Heart left ventricle (tissue), 16 donors: ENCODE results near the gene SERPINH1. TPM values are rescaled to one million over a fixed set of nuclear protein-coding genes. Genes with fewer than 3 reads are reported as not detected.

ENCODE experiments used
- ATAC-seq, 4 donors: fragments of 200-7000 bp; cut with Tn5 transposase; one replicate each; pipeline ENCODE4 v1.9.1; 2020 to 2022; ENCODE audit warnings: moderate library complexity in 4 of 4, mild to moderate bottlenecking in 3 of 4, moderate number of reproducible peaks in 1 of 4
- DNase-seq, 5 donors: peaks; one replicate each; pipeline ENCODE4 v3.0.0-alpha.2; 2020
- H3K27ac ChIP-seq, 12 donors: fragments of 200-600 bp; sonication (generic) in 4 of 12; one replicate each; pipeline versions ENCODE4 v1.5.0 to v1.8.0; 2016 to 2022; ENCODE audit warnings: mild to moderate bottlenecking in 2 of 12
- H3K27me3 ChIP-seq, 9 donors: fragments of 200-600 bp; sonication (generic) in 2 of 9; one replicate each; pipeline versions ENCODE4 v1.5.1 to v1.8.0; 2016 to 2022; ENCODE audit warnings: mild to moderate bottlenecking in 3 of 9
- H3K36me3 ChIP-seq, 9 donors: fragments of 200-600 bp; sonication (generic) in 2 of 9; one replicate each; pipeline versions ENCODE4 v1.5.0 to v1.8.0; 2018 to 2022; ENCODE audit warnings: mild to moderate bottlenecking in 2 of 9
- H3K4me1 ChIP-seq, 12 donors: fragments of 200-600 bp; sonication (generic) in 4 of 12; one replicate each; pipeline versions ENCODE4 v1.5.0 to v1.8.0; 2016 to 2022; ENCODE audit warnings: mild to moderate bottlenecking in 3 of 12
- H3K4me3 ChIP-seq, 12 donors: fragments of 200-600 bp; sonication (generic) in 4 of 12; one replicate each; pipeline versions ENCODE4 v1.5.0 to v1.8.0; 2017 to 2022; ENCODE audit warnings: mild to moderate bottlenecking in 9 of 12, moderate library complexity in 4 of 12
- H3K9me3 ChIP-seq, 12 donors: fragments of 200-600 bp; sonication (generic) in 4 of 12; one replicate each; pipeline versions ENCODE4 v1.5.0 to v1.8.0; 2016 to 2022; ENCODE audit warnings: mild to moderate bottlenecking in 1 of 12
- CTCF ChIP-seq, 12 donors: fragments of 200-600 bp; sonication (generic) in 4 of 12; IDR thresholded peaks; one replicate each; pipeline versions ENCODE4 v1.5.0 to v1.8.0; 2018 to 2022; ENCODE audit warnings: antibody characterized with exemption in 12 of 12, mild to moderate bottlenecking in 5 of 12
- POLR2A ChIP-seq, 2 donors: fragments of 450-650 bp; IDR thresholded peaks; one replicate each; pipeline ENCODE4 v1.6.1; 2017; ENCODE audit warnings: antibody characterized with exemption in 2 of 2, mild to moderate bottlenecking in 2 of 2, moderate library complexity in 2 of 2
- WGBS, 4 donors: extraction: QIAGEN DNeasy Blood & Tissue Kit in 2 of 4; methylation state at CpG; one replicate each; pipeline versions ENCODE4 v1.1.5 to v1.1.7; 2013 to 2018; 5-methylcytosine and 5-hydroxymethylcytosine counted together
- intact Hi-C, 10 donors: fragments of 100-400 bp; cut with DNase I; formaldehyde crosslinking; loops; one replicate each; pipeline versions ENCODE4 v1.11.1 to v1.14.2; 2022
- long read RNA-seq, 3 donors: library from polyadenylated mRNA; unstranded; transcript quantifications; one replicate each; pipeline ENCODE4 v2.0.0, GENCODE V29; 2020 to 2021
- polyA plus RNA-seq, 2 donors: library from polyadenylated mRNA; stranded (reverse); fragments of 200-250 nt; gene quantifications; one replicate each; pipeline ENCODE4 v1.2.3, GENCODE V29; 2013
- total RNA-seq, 9 donors: library from RNA; depleted of rRNA in 2 of 9; stranded (reverse); fragments of >200 nt in 2 of 9; fragmentation: NEBNext Ultra II Directional in 3 of 9; extraction: Animal tissue kit (Norgen Biotek cat#: 25700) in 3 of 9; gene quantifications; one replicate each; pipeline versions ENCODE4 v1.1.0 to v1.2.4, GENCODE V29; 2016 to 2023
- donor health status: ischemic (EF 13 %, LVEDD 7.1; RV severe dilation, severe dysfunction).
- donor health status: healthy with polysubstance abuse.
- donor health status: DM: no; HTN: yes; CAD: no.
- donor health status: DM: no; HTN: no; CAD: no.
- donor health status: ischemic (EF 25% LVEDD 6.9; RV normal size, moderate dysfunction).
- donor health status: ischemic (EF 25% LVEDD 5.7; RV mildly dilated, moderate dysfunction).
- donor health status: healthy.
- donor health status: DM: yes; HTN: yes; CAD: no.
- donor health status: ischemic (EF 35%, LVEDD 5.7; RV mildly dilated, moderate dysfunction).
- donor health status: nonischemic (EF 11% LVEDD 7.7; RV severe dilation, severe dysfunction).
- donor health status: DM: yes; HTN: yes; CAD: no.
- donor health status: PGD.
- donor health status: ischemic (EF 29% LVEDD 5.4; RV normal size, mild dysfunction).
- donor health status: nonischemic (EF 23%, LVEDD 6.1; RV moderate dilation, normal function).

Gene SERPINH1
- total RNA-seq (100 to 1,000 TPM in 3 of 9 donors, 10 to 100 TPM in 6; 35.7 to 211 (median 71.8) TPM), polyA plus RNA-seq (100 to 1,000 TPM in 1 of 2 donors, 10 to 100 TPM in 1; 32.5 to 190 TPM)
- long read RNA-seq, donor 1, transcript SERPINH1-201 (5 exons, 2,225 nt) = major isoform, 19 of 30 reads
- long read RNA-seq, donor 1, partial matches to known transcripts = 3 of 30 reads
- long read RNA-seq, donor 1, other reads (novel, unspliced or antisense) = 7 of 30 reads
- long read RNA-seq, donor 2, transcript SERPINH1-201 (5 exons, 2,225 nt) = major isoform, 98 of 118 reads
- long read RNA-seq, donor 2, transcript SERPINH1-215 (6 exons, 2,299 nt) = minor isoform, 8 of 118 reads
- long read RNA-seq, donor 2, partial matches to known transcripts = 10 of 118 reads
- long read RNA-seq, donor 2, other reads (novel, unspliced or antisense) = 2 of 118 reads
- long read RNA-seq, donor 3, transcript SERPINH1-201 (5 exons, 2,225 nt) = major isoform, 39 of 46 reads
- long read RNA-seq, donor 3, partial matches to known transcripts = 2 of 46 reads
- long read RNA-seq, donor 3, other reads (novel, unspliced or antisense) = 5 of 46 reads

- WGBS, 4 donors = 0 to 1% (median 0%) methylated on average over 31 to 51 of the region's 51 CpGs
- H3K27me3 ChIP-seq = no peaks in the 10 kb centered on the region
- peaks cover 14 to 91% (median 73%) of the 10 kb centered on the region in 12 donors for H3K4me1 ChIP-seq
- H3K4me3 ChIP-seq = peak within 1 kb of the TSS; percentile 46 to 98 (median 86)
- peak within 1 kb of the TSS; percentile 93 to 100 (median 99) for H3K27ac ChIP-seq
- H3K9me3 ChIP-seq = no peaks in the 10 kb centered on the region
- DNase-seq (peak; percentile 92 to 94 (median 93)), ATAC-seq (peak; percentile 76 to 83 (median 80))
- intact Hi-C loops = loop anchor here in 1 of 10 donors (1.0 kb wide), 1 partner anchor 8 kb away; no protein-coding TSS in a partner anchor
- H3K36me3 ChIP-seq = peaks cover under 1 to 26% (median 17%) of the 10 kb centered on the region in 9 donors
- TF ChIP-seq CTCF (IDR thresholded peaks at IDR 0.05) (peak in 1 of 12 donors; percentile 4), POLR2A (IDR thresholded peaks at IDR 0.05) (peak in 1 of 2 donors; percentile 88)
Measured at GRCh38 chr11:75562048-75562835, at the start of gene SERPINH1. Gene SERPINH1 (plus strand): TSS chr11:75562253. CDS start chr11:75566350, 4,097 bp downstream.

GRCh38 chr11:75513250-75513649 lies 48.8 kb upstream of the SERPINH1 start:
- intact Hi-C loops = no loop called here
- Histone ChIP-seq H3K27ac (no peak overlapping the region), H3K27me3 (no peaks in the 10 kb centered on the region), H3K4me3 (no peak overlapping the region), H3K9me3 (peaks cover 0 to 3% (median 0%) of the 10 kb centered on the region in 12 donors), H3K4me1 (peaks cover 0 to 14% (median 0%) of the 10 kb centered on the region in 12 donors), H3K36me3 (no peaks in the 10 kb centered on the region)
- no peak for TF ChIP-seq POLR2A (IDR thresholded peaks at IDR 0.05)
- no peak for TF ChIP-seq CTCF (IDR thresholded peaks at IDR 0.05)
- 44 to 65% (median 60%) methylated on average over 5 of the region's 5 CpGs for WGBS, 4 donors
- ATAC-seq = peak in 2 of 4 donors; percentile 18 to 58
- peak in 1 of 5 donors; percentile 14 for DNase-seq

- intact Hi-C loops = no loop called here
- DNase-seq = no peak
- peaks cover 0 to 8% (median 0%) of the 10 kb centered on the region in 12 donors for H3K4me1 ChIP-seq
- no peak overlapping the region for H3K4me3 ChIP-seq
- H3K9me3 ChIP-seq = peaks cover 0 to 3% (median 0%) of the 10 kb centered on the region in 12 donors
- H3K27me3 ChIP-seq = no peaks in the 10 kb centered on the region
- no peak overlapping the region for H3K27ac ChIP-seq
- H3K36me3 ChIP-seq = no peaks in the 10 kb centered on the region
- no peak for ATAC-seq
- TF ChIP-seq CTCF (IDR thresholded peaks at IDR 0.05) (no peak), POLR2A (IDR thresholded peaks at IDR 0.05) (no peak)
Measured at GRCh38 chr11:75514596-75514995, 47.5 kb upstream of the SERPINH1 start.
